Thymus (tissue), 11 donors: ENCODE results near the gene GPR63. TPM values are rescaled to one million over a fixed set of nuclear protein-coding genes. Genes with fewer than 3 reads are reported as not detected.

Experiments used
- DNase-seq, 9 donors: peaks; one replicate each; pipeline ENCODE4 v3.0.0-alpha.2; 2013; ENCODE audit warnings: low spot score in 9 of 9, low read depth in 6 of 9, missing footprints in 1 of 9
- H3K27ac ChIP-seq, 2 donors: one replicate each; pipeline ENCODE4 v1.5.1; 2013; ENCODE audit warnings: control low read depth in 1 of 2, low read depth in 1 of 2, low read length in 1 of 2, mild to moderate bottlenecking in 1 of 2, moderate library complexity in 1 of 2
- H3K27me3 ChIP-seq, 2 donors: one replicate each; pipeline ENCODE4 v1.5.1; 2013; ENCODE audit warnings: low read length in 1 of 2; ENCODE audit not compliant: control insufficient read depth in 2 of 2, insufficient read depth in 1 of 2
- H3K36me3 ChIP-seq, 2 donors: one replicate each; pipeline ENCODE4 v1.5.1; 2013; ENCODE audit warnings: low read length in 1 of 2, mild to moderate bottlenecking in 1 of 2, moderate library complexity in 1 of 2; ENCODE audit not compliant: control insufficient read depth in 2 of 2, insufficient read depth in 2 of 2
- H3K4me1 ChIP-seq, 2 donors: one replicate each; pipeline ENCODE4 v1.5.1; 2013; ENCODE audit warnings: low read length in 2 of 2; ENCODE audit not compliant: control insufficient read depth in 2 of 2, insufficient read depth in 2 of 2
- H3K4me3 ChIP-seq, 2 donors: one replicate each; pipeline ENCODE4 v1.5.1; 2013; ENCODE audit warnings: low read length in 2 of 2, control low read depth in 1 of 2, mild to moderate bottlenecking in 1 of 2
- H3K9me3 ChIP-seq, 2 donors: one replicate each; pipeline ENCODE4 v1.5.1; 2013; ENCODE audit warnings: low read length in 1 of 2, mild to moderate bottlenecking in 1 of 2; ENCODE audit not compliant: control insufficient read depth in 2 of 2, insufficient read depth in 1 of 2
- WGBS: extraction: QIAGEN DNeasy Blood & Tissue Kit; methylation state at CpG from one replicate; pipeline ENCODE4 v1.1.7; 2013; 5-methylcytosine and 5-hydroxymethylcytosine counted together
- polyA plus RNA-seq: library from polyadenylated mRNA; stranded (reverse); fragments of 200-250 nt; gene quantifications from one replicate; pipeline ENCODE4 v1.2.3, GENCODE V29; 2013
- total RNA-seq: library from RNA; stranded (reverse); fragments of 120-200 nt; gene quantifications from one replicate; pipeline ENCODE4 v1.2.4, GENCODE V29; 2013
- donor health status: healthy.

Gene GPR63
- total and polyA plus RNA-seq, 2 donors: 0.46 to 0.71 TPM

DNA sequence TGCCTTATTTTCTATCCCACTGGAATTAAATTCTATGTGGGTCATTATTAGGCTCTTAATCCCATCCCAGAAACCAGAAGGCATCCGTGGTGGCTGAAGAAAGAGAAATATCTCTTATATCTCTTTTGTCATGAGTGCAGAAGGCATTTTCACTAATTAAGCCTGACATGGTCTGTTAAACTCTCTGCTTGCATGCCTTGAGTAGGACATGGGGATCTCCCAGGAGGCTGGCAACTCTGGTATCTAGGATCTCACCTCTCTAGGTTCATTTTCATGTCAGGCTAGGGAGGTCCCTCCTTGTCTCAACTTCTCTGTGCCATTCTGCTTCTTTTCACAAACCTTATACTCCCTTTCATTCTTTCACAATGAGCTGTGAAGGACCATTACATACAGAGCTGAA, 25.3 kb upstream of the GPR63 start:
- DNase-seq: no peak
- no peaks in the 10 kb centered on the region for H3K36me3 ChIP-seq
- 84% methylated on average over 1 of the region's 1 CpG for WGBS
- H3K9me3 ChIP-seq: no peaks in the 10 kb centered on the region
- no peak overlapping the region for H3K27ac ChIP-seq
- no peak overlapping the region for H3K4me3 ChIP-seq
- H3K27me3 ChIP-seq: peaks cover 0 to 7% of the 10 kb centered on the region in 2 donors
- H3K4me1 ChIP-seq: no peaks in the 10 kb centered on the region

DNA sequence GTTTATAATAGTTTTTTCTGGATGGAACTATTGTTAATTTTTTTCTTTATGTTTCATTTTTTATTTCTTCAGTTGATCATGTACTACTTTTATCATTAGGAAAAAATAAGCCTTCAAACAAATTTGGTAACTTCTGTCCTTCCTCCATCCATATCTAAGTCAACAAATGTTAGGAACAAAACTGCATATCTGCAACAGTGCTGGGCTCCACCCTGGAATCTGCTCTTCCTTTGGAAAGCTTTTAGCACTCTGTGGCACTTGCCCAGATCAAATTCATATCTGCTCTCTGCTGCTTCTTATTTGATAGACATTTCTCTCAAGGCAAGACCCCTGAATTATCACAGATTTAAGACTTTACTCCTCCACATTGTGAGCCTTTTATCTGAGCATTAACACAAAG, 24.3 kb upstream of the GPR63 start:
- H3K36me3 ChIP-seq: no peaks in the 10 kb centered on the region
- H3K27me3 ChIP-seq: peaks cover 0 to 5% of the 10 kb centered on the region in 2 donors
- H3K9me3 ChIP-seq: no peaks in the 10 kb centered on the region
- no peak overlapping the region for H3K27ac ChIP-seq
- DNase-seq: no peak
- no peak overlapping the region for H3K4me3 ChIP-seq
- H3K4me1 ChIP-seq: no peaks in the 10 kb centered on the region

DNA sequence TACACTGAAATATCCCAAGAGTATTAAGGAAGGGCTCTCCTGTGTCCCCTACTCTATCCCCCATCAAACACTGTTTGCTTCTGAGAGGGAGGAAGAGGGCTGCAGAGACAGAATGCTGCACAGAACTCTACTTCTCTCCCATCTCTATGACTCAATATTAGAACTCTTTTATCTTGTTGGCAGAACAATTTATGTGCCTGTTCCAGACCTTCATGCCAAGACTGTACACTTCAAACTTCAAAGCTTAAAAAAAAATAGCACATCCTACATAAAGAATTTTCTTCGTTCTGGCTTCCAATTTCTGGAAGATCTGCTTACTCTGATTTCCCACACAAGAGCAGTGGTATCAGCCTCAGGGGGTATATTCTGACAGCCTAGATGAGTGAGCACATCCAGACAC, 19.6 kb upstream of the GPR63 start:
- 95% methylated on average over 1 of the region's 1 CpG for WGBS
- Histone ChIP-seq H3K9me3 (no peaks in the 10 kb centered on the region), H3K27ac (no peak overlapping the region), H3K4me3 (no peak overlapping the region), H3K36me3 (no peaks in the 10 kb centered on the region), H3K4me1 (no peaks in the 10 kb centered on the region), H3K27me3 (no peaks in the 10 kb centered on the region)
- no peak for DNase-seq

DNA sequence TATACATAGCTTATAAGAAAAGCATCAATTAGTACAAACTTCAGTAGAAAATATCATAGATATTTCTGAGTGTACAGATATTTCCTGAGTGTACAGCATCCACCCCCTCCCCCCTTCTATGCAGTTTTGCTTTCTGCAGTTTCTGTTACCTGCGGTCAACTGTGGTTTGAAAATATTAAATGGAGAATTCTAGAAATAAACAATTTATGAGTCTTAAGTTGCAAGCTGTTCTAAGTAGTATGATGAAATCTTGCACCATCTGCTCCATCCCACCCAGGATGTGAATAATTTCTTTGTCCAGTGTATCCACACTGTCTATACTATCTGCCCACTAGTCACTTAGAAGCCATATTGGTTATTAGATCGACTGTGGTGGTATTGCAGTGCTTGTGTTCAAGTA, 15.8 kb upstream of the GPR63 start:
- Histone ChIP-seq H3K27ac (no peak overlapping the region), H3K9me3 (no peaks in the 10 kb centered on the region), H3K4me3 (no peak overlapping the region), H3K27me3 (no peaks in the 10 kb centered on the region), H3K4me1 (no peaks in the 10 kb centered on the region), H3K36me3 (no peaks in the 10 kb centered on the region)
- WGBS: 95% methylated on average over 2 of the region's 2 CpGs
- no peak for DNase-seq

DNA sequence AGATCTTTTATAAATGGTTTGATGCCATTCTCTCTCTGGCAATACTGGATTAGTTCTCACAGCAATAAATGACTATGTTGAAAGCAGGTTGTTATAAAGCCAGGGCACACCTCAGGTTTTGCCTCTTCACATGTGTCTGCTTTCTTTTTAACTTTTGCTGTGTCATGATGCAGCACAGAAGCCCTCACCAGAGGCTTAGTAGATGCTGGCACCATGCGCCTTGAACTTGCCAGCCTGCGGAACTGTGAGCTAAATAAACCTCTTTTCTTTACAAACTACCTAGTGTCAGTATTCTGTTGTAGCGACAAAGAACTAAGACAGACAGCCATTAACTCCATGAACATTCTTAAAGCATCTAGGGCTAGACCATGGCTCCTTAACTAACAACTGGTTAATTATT, 15.3 kb upstream of the GPR63 start:
- no peak overlapping the region for H3K4me3 ChIP-seq
- no peaks in the 10 kb centered on the region for H3K9me3 ChIP-seq
- no peak for DNase-seq
- WGBS: 97% methylated on average over 3 of the region's 3 CpGs
- H3K27me3 ChIP-seq: no peaks in the 10 kb centered on the region
- H3K36me3 ChIP-seq: no peaks in the 10 kb centered on the region
- no peaks in the 10 kb centered on the region for H3K4me1 ChIP-seq
- no peak overlapping the region for H3K27ac ChIP-seq

DNA sequence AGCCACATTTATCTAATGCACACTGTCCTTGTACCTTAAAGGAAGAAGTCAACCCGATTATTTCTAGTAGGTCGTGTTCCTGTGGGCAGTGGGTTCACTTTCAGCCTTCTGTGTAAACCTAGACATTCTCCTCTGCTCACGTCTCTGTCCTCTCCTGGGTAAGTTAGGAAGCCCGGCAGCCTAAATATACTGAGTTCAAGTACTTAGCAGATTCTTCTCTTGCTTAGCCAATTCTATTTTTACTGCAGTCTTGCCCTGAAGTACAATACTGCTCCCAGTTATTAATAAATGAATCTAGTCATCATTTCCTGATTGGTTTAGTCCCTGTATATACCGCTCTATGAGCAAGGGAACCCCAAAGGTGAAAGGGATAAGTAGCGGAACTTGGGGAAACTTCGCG, 14.6 kb upstream of the GPR63 start:
- Histone ChIP-seq H3K9me3 (no peaks in the 10 kb centered on the region), H3K27me3 (no peaks in the 10 kb centered on the region), H3K27ac (no peak overlapping the region), H3K4me3 (no peak overlapping the region), H3K4me1 (no peaks in the 10 kb centered on the region), H3K36me3 (no peaks in the 10 kb centered on the region)
- 97% methylated on average over 8 of the region's 8 CpGs for WGBS
- DNase-seq: no peak

DNA sequence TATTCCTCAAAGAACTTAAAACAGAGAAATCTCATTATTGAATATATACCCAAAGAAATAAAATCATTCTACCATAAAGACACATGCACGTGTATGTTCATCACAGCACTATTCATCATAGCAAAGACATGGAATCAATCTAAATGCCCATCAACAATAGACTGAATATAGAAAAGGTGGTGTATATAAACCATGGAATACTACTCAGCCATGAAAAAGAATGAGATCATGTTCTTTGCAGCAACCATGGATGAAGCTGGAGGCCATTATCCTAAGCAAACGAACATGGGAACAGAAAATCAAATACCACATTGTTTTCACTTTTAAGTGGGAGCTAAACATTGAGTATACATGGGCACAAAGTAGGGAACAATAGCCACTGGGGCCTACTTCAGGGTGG, 12.3 kb upstream of the GPR63 start:
- H3K4me3 ChIP-seq: no peak overlapping the region
- WGBS: 87% methylated on average over 2 of the region's 2 CpGs
- no peaks in the 10 kb centered on the region for H3K27me3 ChIP-seq
- no peaks in the 10 kb centered on the region for H3K4me1 ChIP-seq
- no peaks in the 10 kb centered on the region for H3K36me3 ChIP-seq
- no peak for DNase-seq
- H3K9me3 ChIP-seq: no peaks in the 10 kb centered on the region
- H3K27ac ChIP-seq: no peak overlapping the region

DNA sequence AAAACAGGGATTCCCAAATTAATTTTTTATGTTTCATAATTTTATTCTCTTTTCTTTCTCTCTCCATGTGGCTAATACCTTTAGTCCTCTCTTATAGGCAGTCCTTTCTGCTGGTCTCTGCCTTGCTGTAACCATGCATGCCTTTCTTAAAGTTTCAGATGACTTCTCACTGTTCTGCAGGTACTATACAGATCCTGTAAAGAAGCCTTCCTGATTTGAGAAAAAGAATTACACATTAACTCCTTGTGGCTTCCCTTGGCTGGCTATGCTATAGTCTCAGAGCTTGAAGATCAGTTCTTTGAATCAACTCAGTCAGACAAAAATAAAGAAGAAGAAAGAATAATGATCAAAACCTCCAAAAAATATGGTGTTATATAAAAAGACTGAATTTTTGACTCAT, 7.3 kb upstream of the GPR63 start:
- H3K27ac ChIP-seq: no peak overlapping the region
- no peaks in the 10 kb centered on the region for H3K36me3 ChIP-seq
- no peaks in the 10 kb centered on the region for H3K9me3 ChIP-seq
- H3K27me3 ChIP-seq: no peaks in the 10 kb centered on the region
- no peak for DNase-seq
- no peaks in the 10 kb centered on the region for H3K4me1 ChIP-seq
- no peak overlapping the region for H3K4me3 ChIP-seq

DNA sequence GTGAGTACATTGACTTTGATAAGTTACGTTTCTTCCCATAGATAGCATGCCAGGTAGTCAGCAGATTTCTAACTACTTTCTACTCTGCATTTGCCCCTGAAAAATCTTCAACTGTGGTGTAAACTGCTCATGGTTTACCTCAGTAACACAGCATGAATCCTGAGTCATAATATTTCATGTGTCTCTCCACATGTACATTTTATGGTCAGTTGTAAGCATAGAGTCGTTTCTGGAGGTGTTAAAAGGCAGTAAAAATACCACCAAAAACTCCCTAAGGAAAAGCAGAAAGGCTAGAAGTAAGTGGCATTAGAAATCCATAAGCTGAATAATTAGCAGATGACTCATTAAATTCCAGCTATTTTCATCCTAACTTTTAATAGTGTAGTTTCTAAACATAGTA, 4.1 kb upstream of the GPR63 start:
- Histone ChIP-seq H3K27me3 (peaks cover 5 to 23% of the 10 kb centered on the region in 2 donors), H3K27ac (no peak overlapping the region), H3K4me1 (peaks cover 5 to 8% of the 10 kb centered on the region in 2 donors), H3K4me3 (no peak overlapping the region), H3K36me3 (no peaks in the 10 kb centered on the region), H3K9me3 (no peaks in the 10 kb centered on the region)
- WGBS: 61% methylated on average over 2 of the region's 2 CpGs
- DNase-seq: no peak

DNA sequence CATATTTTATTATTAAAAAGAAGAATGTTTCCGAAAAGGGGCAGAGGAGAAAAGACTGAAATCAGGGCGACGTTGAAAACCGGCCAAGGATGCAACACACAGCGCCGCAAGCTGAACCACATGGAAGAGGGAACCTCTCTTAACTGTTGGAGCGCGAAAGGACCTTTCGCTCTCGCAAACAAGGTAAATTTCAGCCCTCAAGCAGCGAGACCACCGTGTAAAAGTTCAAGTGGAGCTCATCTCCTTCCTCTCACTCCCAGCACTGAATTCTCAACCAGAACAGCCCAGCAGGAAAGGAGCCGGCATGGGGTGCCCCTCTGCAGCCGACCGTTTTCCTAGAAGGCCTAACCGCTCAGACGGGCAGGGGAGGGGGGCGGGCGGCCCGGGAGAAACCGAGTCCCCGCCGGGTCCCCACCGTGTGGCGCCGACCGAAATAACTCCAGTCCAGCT, 621 bp downstream of the GPR63 start:
- DNase-seq: peak in 3 of 9 donors; percentile 9 to 39 (median 22)
- under 1% methylated on average over 27 of the region's 27 CpGs for WGBS
- no peaks in the 10 kb centered on the region for H3K9me3 ChIP-seq
- H3K27ac ChIP-seq: no peak overlapping the region
- peak overlapping the region; percentile 65 to 67 for H3K4me3 ChIP-seq
- H3K36me3 ChIP-seq: no peaks in the 10 kb centered on the region
- H3K27me3 ChIP-seq: peaks cover 5 to 23% of the 10 kb centered on the region in 2 donors
- peaks cover 6 to 8% of the 10 kb centered on the region in 2 donors for H3K4me1 ChIP-seq
